ENCODE data around the gene GNAQ.

DNA sequence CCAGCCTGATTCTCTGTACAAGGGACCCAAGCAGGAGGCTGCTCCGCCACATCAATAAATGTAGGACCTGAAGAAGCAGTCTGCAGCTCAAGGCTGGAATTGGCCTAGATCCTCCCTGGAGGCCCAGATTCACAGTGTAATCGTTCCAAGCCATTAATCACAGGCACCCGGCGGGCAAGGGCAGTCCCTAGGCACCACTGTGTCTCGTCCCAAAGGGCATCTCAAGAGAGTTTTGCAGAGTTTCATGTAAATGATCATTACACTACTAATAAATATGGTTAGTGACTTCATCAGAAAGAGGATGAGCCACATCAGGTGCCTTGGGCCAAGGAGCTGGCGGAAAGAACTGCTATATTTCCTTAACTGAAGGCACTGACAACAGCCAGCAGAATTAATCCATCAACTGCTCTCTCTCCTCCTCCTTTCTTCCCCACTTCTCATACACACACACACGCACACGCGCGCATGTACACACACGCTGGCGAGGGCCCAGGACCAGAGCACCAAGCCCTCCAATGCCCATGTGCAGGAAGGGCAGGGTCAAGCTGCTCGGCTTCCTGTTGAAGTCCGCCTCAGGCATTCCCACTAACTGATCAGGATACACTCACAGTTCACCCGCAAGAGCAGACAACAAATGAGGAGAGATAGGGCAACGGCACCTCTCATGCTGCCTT is 33.9 kb downstream of the GNAQ start:
- TF ChIP-seq, protein P1, sequence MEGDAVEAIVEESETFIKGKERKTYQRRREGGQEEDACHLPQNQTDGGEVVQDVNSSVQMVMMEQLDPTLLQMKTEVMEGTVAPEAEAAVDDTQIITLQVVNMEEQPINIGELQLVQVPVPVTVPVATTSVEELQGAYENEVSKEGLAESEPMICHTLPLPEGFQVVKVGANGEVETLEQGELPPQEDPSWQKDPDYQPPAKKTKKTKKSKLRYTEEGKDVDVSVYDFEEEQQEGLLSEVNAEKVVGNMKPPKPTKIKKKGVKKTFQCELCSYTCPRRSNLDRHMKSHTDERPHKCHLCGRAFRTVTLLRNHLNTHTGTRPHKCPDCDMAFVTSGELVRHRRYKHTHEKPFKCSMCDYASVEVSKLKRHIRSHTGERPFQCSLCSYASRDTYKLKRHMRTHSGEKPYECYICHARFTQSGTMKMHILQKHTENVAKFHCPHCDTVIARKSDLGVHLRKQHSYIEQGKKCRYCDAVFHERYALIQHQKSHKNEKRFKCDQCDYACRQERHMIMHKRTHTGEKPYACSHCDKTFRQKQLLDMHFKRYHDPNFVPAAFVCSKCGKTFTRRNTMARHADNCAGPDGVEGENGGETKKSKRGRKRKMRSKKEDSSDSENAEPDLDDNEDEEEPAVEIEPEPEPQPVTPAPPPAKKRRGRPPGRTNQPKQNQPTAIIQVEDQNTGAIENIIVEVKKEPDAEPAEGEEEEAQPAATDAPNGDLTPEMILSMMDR (IDR thresholded peaks at IDR 0.05): no peak
- TF ChIP-seq EP300 (IDR thresholded peaks at IDR 0.05): no peak
- no peak for TF ChIP-seq POLR2A (IDR thresholded peaks at IDR 0.05)
